Cardiac septum (tissue), 1 donor: Measurements from ENCODE around the gene CNFN. TPM values are rescaled to one million over a fixed set of nuclear protein-coding genes. Genes with fewer than 3 reads are reported as not detected.
"Not testable (repeated sequence)": the region's sequence is repeated elsewhere in the genome, so short reads cannot be mapped to it uniquely, and the experiment has no call there.

Source experiments
- DNase-seq: peaks from one replicate; pipeline ENCODE4 v3.0.0-alpha.2; 2020; ENCODE audit warnings: low spot score
- intact Hi-C: fragments of 100-400 bp; cut with DNase I; formaldehyde crosslinking; loops from one replicate; pipeline ENCODE4 v1.14.0; 2022
- total RNA-seq: library from RNA; stranded (reverse); fragmentation: NEBNext Ultra II Directional; extraction: Animal tissue kit (Norgen Biotek cat#: 25700); gene quantifications from one replicate; pipeline ENCODE4 v1.2.1, GENCODE V29; 2021
- donor health status: DM: no; HTN: no; CAD: no.

The CNFN gene
- total RNA-seq, 1 donor from 2014 or later = 0.67 TPM

GRCh38 chr19:42360787-42361544 is 29.1 kb downstream of the CNFN start:
- intact Hi-C loops = no loop called here
- DNase-seq = no peak

- DNase-seq = no peak
Observed at GRCh38 chr19:42357290-42357689, 32.8 kb downstream of the CNFN start.

GRCh38 chr19:42356686-42357085 is 33.4 kb downstream of the CNFN start:
- no peak for DNase-seq
- intact Hi-C loops = no loop called here

More at GRCh38 chr19:42357290-42357689, 32.8 kb downstream of the CNFN start:
- intact Hi-C loops = no loop called here

GRCh38 chr19:42355896-42356295 is 34.2 kb downstream of the CNFN start:
- intact Hi-C loops = no loop called here
- no peak for DNase-seq

GRCh38 chr19:42353341-42354015 is 36.6 kb downstream of the CNFN start:
- no peak for DNase-seq
- intact Hi-C loops = no loop called here

- DNase-seq = no peak
- intact Hi-C loops = no loop called here
Observed at GRCh38 chr19:42352301-42353259, 37.5 kb downstream of the CNFN start.

GRCh38 chr19:42351079-42351735 is 38.9 kb downstream of the CNFN start:
- no peak for DNase-seq
- intact Hi-C loops = no loop called here

- intact Hi-C loops = no loop called here
- DNase-seq = no peak
Observed at GRCh38 chr19:42350417-42350816, 39.7 kb downstream of the CNFN start.

- no peak for DNase-seq
- intact Hi-C loops = no loop called here
Observed at GRCh38 chr19:42349378-42350107, 40.6 kb downstream of the CNFN start.

GRCh38 chr19:42348211-42348610 is 41.9 kb downstream of the CNFN start:
- intact Hi-C loops = no loop called here
- DNase-seq = no peak

- DNase-seq = no peak
- intact Hi-C loops = no loop called here
Observed at GRCh38 chr19:42345191-42345812, 44.8 kb downstream of the CNFN start.

- intact Hi-C loops = no loop called here
- DNase-seq = no peak
Observed at GRCh38 chr19:42344336-42344893, 45.7 kb downstream of the CNFN start.

- intact Hi-C loops = no loop called here
- no peak for DNase-seq
Observed at GRCh38 chr19:42343344-42344110, 46.6 kb downstream of the CNFN start.

- DNase-seq, intact Hi-C loops: not testable (repeated sequence)
Observed at GRCh38 chr19:42339922-42340321, 50.2 kb downstream of the CNFN start.

GRCh38 chr19:42339126-42339860 is 50.8 kb downstream of the CNFN start:
- DNase-seq, intact Hi-C loops: not testable (repeated sequence)
